ENCODE data around the gene NUPR1.
"Not testable (repeated sequence)": the region's sequence is repeated elsewhere in the genome, so short reads cannot be mapped to it uniquely, and the experiment has no call there.

Gene NUPR1, protein sequence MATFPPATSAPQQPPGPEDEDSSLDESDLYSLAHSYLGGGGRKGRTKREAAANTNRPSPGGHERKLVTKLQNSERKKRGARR
- total RNA-seq = 0 to 0.06 reads per million in 2 experiments

DNA sequence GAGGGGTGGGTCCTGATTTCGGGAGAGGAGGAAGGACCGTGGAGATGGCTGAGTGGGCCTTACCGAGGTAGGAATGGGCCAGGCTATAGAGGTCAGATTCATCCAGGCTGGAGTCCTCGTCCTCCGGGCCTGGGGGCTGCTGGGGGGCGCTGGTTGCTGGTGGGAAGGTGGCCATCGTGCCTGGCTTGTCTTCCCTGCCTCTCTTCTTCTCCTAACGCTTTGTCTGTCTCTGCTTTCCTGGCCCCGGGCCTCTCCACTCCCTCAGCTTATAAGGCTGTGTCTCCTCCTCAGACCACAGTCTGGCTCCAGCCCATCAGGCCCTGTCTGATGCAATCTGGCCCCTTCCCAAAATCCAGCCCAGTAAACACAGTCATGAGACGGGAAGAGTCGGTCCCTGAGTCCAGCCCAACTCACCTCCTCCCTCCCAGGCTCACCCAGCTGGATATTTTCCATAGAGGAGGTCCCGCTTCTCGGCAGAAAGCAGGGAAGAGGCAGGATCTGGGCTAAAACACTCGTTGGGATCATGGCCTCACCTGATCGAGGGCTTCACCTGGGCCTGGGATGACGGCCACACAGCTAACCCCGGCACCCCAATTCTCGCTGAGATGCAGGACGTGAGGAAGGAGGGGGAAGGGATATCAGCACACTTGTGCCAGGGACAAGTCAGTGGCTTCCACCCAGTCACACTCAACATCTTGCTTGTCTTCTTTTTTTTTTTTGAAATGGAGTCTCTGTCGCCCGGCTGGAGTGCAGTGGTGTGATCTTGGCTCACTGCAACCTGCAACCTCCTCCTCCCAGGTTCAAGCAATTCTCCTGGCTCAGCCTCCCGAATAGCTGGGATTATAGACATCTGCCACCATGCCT lies at the start of gene NUPR1:
Gene NUPR1 (minus strand): TSS at position 242 of the 864 bp plus-strand sequence. CDS start 67 bp downstream, at position 175.
- no peak for DNase-seq (ENCODE audit: low read depth)

- no peak for DNase-seq (ENCODE audit: low read depth)
Observed at GRCh38 chr16:28587386-28587785, 48.6 kb upstream of the NUPR1 start.

GRCh38 chr16:28586466-28586865 lies 47.7 kb upstream of the NUPR1 start:
- DNase-seq (ENCODE audit: low read depth) = no peak

GRCh38 chr16:28585674-28586073 lies 46.9 kb upstream of the NUPR1 start:
- no peak for DNase-seq (ENCODE audit: low read depth)

- DNase-seq (ENCODE audit: low read depth) = no peak
Observed at GRCh38 chr16:28580726-28581315, 42.0 kb upstream of the NUPR1 start.

- no peak for DNase-seq (ENCODE audit: low read depth)
Observed at GRCh38 chr16:28575446-28576109, 36.8 kb upstream of the NUPR1 start.

DNA sequence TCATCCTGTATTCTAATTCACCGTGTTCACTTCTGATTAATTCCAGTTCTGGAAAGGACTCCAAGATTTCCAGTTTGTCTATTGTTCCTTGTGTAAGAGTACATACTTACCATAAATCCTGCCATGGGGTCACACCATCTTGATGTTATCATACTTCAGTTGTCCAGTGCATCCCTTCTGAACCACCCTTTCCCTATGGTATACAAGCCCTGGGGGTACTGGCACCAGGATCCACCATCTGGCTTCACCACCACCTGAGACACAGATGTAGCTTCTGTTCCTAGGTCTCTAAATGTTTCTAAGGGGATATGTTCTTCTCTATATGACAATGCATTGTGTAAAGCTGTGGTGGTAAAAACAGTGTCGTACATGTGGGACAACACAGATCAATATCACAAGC lies 36.2 kb upstream of the NUPR1 start:
- no peak for DNase-seq (ENCODE audit: low read depth)

- DNase-seq (ENCODE audit: low read depth) = no peak
Observed at GRCh38 chr16:28573738-28574718, 35.3 kb upstream of the NUPR1 start.

DNA sequence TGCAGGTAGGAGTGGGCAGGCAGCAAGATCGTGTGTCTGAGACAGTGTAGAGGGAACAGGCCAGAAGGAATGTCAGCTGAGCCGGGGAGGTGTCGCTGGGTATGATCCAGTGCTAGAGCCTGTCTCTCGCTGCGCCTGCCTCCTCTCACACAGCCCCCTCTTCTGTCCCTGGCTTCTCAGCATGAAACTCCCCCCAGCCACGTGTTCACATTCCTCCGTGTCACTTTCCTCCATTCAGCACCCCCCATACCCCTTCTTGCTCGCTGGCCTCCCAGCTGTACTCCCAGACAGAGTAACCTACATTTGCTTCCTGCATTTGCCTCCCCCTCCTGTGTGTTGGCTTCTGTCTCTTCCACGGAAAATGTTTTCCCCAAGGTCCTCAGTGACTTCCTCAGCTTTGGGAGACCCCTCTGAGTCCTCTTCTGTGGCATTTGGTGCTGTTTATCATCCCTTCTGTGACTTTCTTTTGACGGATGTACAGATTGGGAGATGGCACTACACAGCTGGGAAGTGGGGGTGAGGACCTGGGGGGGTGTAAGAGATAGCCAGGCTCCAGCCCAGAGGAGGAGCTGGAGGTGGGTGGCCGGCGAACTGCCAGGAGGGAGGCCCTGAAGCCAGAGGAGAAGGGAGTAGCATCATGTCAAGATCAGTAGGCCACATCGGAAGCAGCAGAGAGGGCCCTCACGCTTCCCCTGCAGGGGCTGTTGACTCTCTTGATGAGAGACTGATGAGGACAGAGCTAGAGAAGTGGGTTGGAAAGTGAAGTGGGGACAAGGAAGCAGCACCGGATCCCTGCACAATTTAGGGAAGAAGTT lies 34.1 kb upstream of the NUPR1 start:
- no peak for DNase-seq (ENCODE audit: low read depth)

DNA sequence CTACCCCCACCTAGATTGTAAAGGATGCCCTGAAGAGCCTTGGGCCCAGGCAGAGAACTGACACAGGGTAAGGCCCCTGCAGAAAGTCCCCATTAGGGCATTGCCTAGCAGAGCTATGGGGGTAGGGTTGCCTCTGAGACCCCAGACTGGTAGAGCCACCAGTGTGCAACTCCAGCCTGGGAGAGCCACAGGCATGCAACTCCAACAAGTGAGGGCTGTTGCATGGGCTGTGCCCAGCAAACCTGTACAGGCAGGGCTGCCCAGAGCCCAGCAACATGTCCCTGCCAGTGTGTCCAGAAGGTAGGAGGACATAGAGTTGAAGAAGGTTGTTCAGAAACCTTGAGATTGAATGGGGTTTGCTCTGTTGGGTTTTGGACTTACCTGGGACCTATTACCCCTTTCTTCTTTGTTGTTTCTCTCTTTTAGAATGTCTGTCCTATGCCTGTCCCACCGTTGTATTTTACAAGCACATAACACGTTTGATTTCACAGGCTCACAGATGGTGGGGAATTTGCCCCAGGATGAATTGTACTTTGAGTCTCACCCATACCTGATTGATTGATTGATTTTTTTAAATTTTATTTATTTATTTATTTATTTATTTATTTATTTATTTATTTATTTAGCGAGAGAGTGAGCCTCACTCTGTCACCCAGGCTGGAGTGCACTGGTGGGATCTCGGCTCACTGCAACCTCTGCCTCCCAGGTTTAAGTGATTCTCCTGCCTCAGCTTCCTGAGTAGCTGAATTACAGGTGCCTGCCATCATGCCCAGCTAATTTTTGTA lies 31.4 kb upstream of the NUPR1 start:
- no peak for DNase-seq (ENCODE audit: low read depth)

GRCh38 chr16:28569021-28569420 lies 30.2 kb upstream of the NUPR1 start:
- DNase-seq (ENCODE audit: low read depth) = no peak

GRCh38 chr16:28567292-28567691 lies 28.5 kb upstream of the NUPR1 start:
- no peak for DNase-seq (ENCODE audit: low read depth)

- not testable (repeated sequence) for DNase-seq (ENCODE audit: low read depth)
Observed at GRCh38 chr16:28566233-28566925, 27.6 kb upstream of the NUPR1 start.

- DNase-seq (ENCODE audit: low read depth) = no peak
Observed at GRCh38 chr16:28563218-28563617, 24.4 kb upstream of the NUPR1 start.

GRCh38 chr16:28562199-28562598 lies 23.4 kb upstream of the NUPR1 start:
- DNase-seq (ENCODE audit: low read depth) = no peak

- no peak for DNase-seq (ENCODE audit: low read depth)
Observed at GRCh38 chr16:28561557-28562187, 22.9 kb upstream of the NUPR1 start.

DNA sequence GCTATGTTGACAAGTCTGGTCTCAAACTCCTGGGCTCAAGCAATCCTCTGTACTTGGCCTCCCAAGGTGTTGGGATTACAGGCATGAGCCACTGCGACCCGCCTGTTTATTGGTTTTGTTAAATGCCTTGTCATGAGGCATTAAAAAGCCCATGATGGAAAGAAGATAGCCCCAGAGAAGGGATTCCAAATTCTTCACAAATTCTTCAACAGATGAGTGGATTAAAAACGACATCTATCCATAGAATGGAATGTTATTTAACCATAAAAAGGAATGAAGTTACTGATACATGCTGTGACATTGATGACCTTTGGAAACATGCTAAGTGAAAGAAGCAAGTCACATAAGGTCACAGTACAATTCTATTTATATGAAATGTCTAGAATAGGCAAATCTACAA lies 19.7 kb upstream of the NUPR1 start:
- DNase-seq (ENCODE audit: low read depth) = no peak

DNA sequence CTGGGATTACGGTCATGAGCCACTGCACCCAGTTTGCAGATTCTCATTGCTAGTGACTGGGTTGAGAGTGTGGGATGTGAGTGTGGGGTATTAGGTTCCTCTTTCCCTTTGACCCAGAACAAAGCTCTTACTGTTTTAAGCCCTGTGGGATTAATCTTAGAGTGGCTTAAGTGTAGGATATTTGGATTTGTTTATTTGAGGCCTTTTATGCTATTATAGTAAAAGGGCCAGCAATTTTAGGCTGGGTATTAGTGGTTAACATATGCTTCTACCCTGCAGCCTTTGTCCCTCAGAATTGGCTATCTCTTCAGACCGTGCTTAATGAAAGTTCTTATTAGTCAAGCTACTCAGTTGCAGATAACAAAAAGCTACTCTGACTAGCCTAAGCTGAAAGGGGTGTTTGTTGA lies 18.1 kb upstream of the NUPR1 start:
- no peak for DNase-seq (ENCODE audit: low read depth)

DNA sequence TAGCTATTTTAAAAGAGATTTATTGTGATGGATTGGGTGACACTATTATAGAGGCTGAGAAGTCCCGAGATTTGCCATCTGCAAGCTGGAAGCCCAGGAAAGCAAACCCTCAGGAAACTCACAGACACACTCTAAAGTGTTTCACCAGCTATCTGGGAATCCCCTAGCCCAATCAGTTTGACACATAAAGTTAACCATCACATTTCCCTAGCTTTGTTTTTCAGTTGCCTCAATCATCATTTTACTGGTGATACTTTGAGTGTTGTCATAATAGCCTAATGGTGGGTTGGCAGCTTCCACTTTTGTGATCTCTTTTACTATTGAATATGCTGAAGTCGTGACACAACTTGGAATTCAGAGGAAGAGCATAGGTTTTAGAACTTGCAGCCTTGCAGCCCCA lies 16.8 kb upstream of the NUPR1 start:
- no peak for DNase-seq (ENCODE audit: low read depth)

Measured in T follicular helper cell (primary cell).